HFFc6 (cell line): ENCODE data around the gene ACTN4. TPM values are rescaled to one million over a fixed set of nuclear protein-coding genes. Genes with fewer than 3 reads are reported as not detected.
A peak's percentile ranks its signal among the peaks of the same experiment; 100 is the strongest.

Source experiments
- DNase-seq: peaks from one replicate; pipeline ENCODE4 v3.0.0-alpha.2; 2018
- H3K27ac Mint-ChIP-seq: 2 replicates; pipeline ENCODE4 v1.8.0; 2020; ENCODE audit warnings: mild to moderate bottlenecking, mixed read lengths
- H3K27me3 Mint-ChIP-seq: 2 replicates; pipeline ENCODE4 v1.8.0; 2021; ENCODE audit warnings: mild to moderate bottlenecking, moderate library complexity, mixed read lengths; ENCODE audit not compliant: insufficient read depth
- H3K36me3 Mint-ChIP-seq: 2 replicates; pipeline ENCODE4 v1.8.0; 2021; ENCODE audit warnings: low read depth, mixed read lengths
- H3K4me1 Mint-ChIP-seq: 2 replicates; pipeline ENCODE4 v1.8.0; 2020; ENCODE audit warnings: low read depth, mixed read lengths
- H3K4me3 Mint-ChIP-seq: 2 replicates; pipeline ENCODE4 v1.8.0; 2020; ENCODE audit warnings: mild to moderate bottlenecking, moderate library complexity, mixed read lengths
- H3K9me3 Mint-ChIP-seq: 2 replicates; pipeline ENCODE4 v1.8.0; 2020; ENCODE audit warnings: mild to moderate bottlenecking, mixed read lengths
- total RNA-seq, 6 experiments: library from RNA; stranded (reverse); fragmentation: NEBNext Ultra II Directional; extraction: Animal tissue kit (Norgen Biotek cat#: 25700); gene quantifications; 2 replicates in 1 of 6; 3 replicates in 5 of 6; pipeline ENCODE4 v1.2.3, GENCODE V29; 2021
- TF ChIP-seq, protein P1 (sequence below): fragments of 200-600 bp; sonication (generic); IDR thresholded peaks from 2 replicates; pipeline ENCODE4 v1.5.0; 2021; ENCODE audit warnings: antibody characterized with exemption, mild to moderate bottlenecking

Gene ACTN4
- total RNA-seq, 6 experiments from 2014 or later, result 972 to 1,299 (median 1,250) TPM

GRCh38 chr19:38719761-38720558 lies 72.5 kb downstream of the ACTN4 start:
- H3K36me3 Mint-ChIP-seq, result peaks cover 10% of the 10 kb centered on the region
- TF ChIP-seq, protein P1, sequence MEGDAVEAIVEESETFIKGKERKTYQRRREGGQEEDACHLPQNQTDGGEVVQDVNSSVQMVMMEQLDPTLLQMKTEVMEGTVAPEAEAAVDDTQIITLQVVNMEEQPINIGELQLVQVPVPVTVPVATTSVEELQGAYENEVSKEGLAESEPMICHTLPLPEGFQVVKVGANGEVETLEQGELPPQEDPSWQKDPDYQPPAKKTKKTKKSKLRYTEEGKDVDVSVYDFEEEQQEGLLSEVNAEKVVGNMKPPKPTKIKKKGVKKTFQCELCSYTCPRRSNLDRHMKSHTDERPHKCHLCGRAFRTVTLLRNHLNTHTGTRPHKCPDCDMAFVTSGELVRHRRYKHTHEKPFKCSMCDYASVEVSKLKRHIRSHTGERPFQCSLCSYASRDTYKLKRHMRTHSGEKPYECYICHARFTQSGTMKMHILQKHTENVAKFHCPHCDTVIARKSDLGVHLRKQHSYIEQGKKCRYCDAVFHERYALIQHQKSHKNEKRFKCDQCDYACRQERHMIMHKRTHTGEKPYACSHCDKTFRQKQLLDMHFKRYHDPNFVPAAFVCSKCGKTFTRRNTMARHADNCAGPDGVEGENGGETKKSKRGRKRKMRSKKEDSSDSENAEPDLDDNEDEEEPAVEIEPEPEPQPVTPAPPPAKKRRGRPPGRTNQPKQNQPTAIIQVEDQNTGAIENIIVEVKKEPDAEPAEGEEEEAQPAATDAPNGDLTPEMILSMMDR, result no peak
- no peak for DNase-seq
- 0 out of 2 replicates have a peak, but pooled peaks cover 11% of the 10 kb centered on the region for H3K4me1 Mint-ChIP-seq
- peaks cover 6% of the 10 kb centered on the region; the same call in 1 of the 2 replicates for H3K9me3 Mint-ChIP-seq
- peaks cover 33% of the 10 kb centered on the region for H3K27me3 Mint-ChIP-seq
- H3K27ac Mint-ChIP-seq, result peak overlapping the region; percentile 45
- H3K4me3 Mint-ChIP-seq, result no peak overlapping the region

GRCh38 chr19:38720559-38721236 lies 73.2 kb downstream of the ACTN4 start:
- H3K36me3 Mint-ChIP-seq, result peaks cover 10% of the 10 kb centered on the region
- peaks cover 6% of the 10 kb centered on the region; the same call in 1 of the 2 replicates for H3K9me3 Mint-ChIP-seq
- H3K27ac Mint-ChIP-seq, result no peak overlapping the region
- 0 out of 2 replicates have a peak, but pooled peaks cover 11% of the 10 kb centered on the region for H3K4me1 Mint-ChIP-seq
- no peak for DNase-seq
- H3K27me3 Mint-ChIP-seq, result peaks cover 35% of the 10 kb centered on the region
- H3K4me3 Mint-ChIP-seq, result no peak overlapping the region
- TF ChIP-seq, protein P1, result no peak

GRCh38 chr19:38721496-38721895 lies 74.0 kb downstream of the ACTN4 start:
- H3K27me3 Mint-ChIP-seq, result peaks cover 39% of the 10 kb centered on the region
- peak overlapping the region; percentile 46; the same call in 1 of the 2 replicates for H3K27ac Mint-ChIP-seq
- no peak overlapping the region for H3K4me3 Mint-ChIP-seq
- no peak for DNase-seq
- peaks cover 2% of the 10 kb centered on the region; the same call in 1 of the 2 replicates for H3K9me3 Mint-ChIP-seq
- TF ChIP-seq, protein P1, result no peak
- H3K4me1 Mint-ChIP-seq, result 0 out of 2 replicates have a peak, but pooled peaks cover 11% of the 10 kb centered on the region
- H3K36me3 Mint-ChIP-seq, result peaks cover 17% of the 10 kb centered on the region

GRCh38 chr19:38721979-38722773 lies 74.7 kb downstream of the ACTN4 start:
- peak overlapping the region; percentile 24 for H3K27ac Mint-ChIP-seq
- peaks cover 17% of the 10 kb centered on the region for H3K36me3 Mint-ChIP-seq
- TF ChIP-seq, protein P1, result no peak
- no peak for DNase-seq
- no peak overlapping the region for H3K4me3 Mint-ChIP-seq
- H3K27me3 Mint-ChIP-seq, result peaks cover 42% of the 10 kb centered on the region
- 0 out of 2 replicates have a peak, but pooled peaks cover 11% of the 10 kb centered on the region for H3K4me1 Mint-ChIP-seq
- H3K9me3 Mint-ChIP-seq, result no peaks in the 10 kb centered on the region

- Mint-ChIP-seq H3K36me3 (peaks cover 17% of the 10 kb centered on the region), H3K27ac (peak overlapping the region; percentile 36; the same call in 1 of the 2 replicates), H3K9me3 (no peaks in the 10 kb centered on the region)
These were observed 75.6 kb downstream of the ACTN4 start for GRCh38 chr19:38722947-38723605.

More at GRCh38 chr19:38722947-38723605, 75.6 kb downstream of the ACTN4 start:
- H3K4me1 Mint-ChIP-seq, result 0 out of 2 replicates have a peak, but pooled peaks cover 11% of the 10 kb centered on the region
- no peak for DNase-seq
- no peak overlapping the region; the same call in 1 of the 2 replicates for H3K4me3 Mint-ChIP-seq
- TF ChIP-seq, protein P1, result no peak
- H3K27me3 Mint-ChIP-seq, result peaks cover 38% of the 10 kb centered on the region
